SU-DHL-6 (cell line): ENCODE data around the gene NOX5.

Source experiments
- EZH2phosphoT487 ChIP-seq: fragments of 200-600 bp; sonication (generic), shearing (Covaris generic); conservative IDR thresholded peaks from 2 replicates; pipeline ENCODE4 v1.6.1; 2018; ENCODE audit warnings: mild to moderate bottlenecking, antibody characterized with exemption, low read length, moderate library complexity, mixed read lengths
- TF ChIP-seq, protein P1 (sequence below): fragments of 200-600 bp; sonication (generic); IDR thresholded peaks from one replicate; pipeline ENCODE4 v1.5.1; 2017; ENCODE audit warnings: antibody characterized with exemption, mild to moderate bottlenecking, low read length, moderate library complexity; ENCODE audit not compliant: insufficient read depth, poor library complexity, severe bottlenecking

DNA sequence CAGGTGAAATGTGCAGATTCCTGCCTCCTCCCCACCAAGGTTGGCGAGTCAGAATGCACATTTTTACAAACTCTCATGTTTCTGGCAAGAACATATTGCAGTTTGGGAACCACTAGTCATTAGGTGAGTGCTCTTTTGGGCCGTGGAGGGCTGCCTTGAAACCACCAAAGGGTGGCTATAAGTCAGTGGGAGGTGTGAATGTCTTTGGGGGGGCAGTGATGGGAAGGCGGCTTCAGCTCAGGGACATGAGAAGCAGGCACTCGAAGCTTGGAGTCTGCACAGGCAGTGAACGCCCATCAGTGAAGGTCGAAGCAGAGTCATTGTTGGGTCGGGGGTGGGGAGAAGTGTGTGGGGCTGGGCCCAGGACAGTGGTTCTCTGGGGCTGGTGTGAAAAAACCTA lies 1.1 kb downstream of the NOX5 start:
- TF ChIP-seq, protein P1, sequence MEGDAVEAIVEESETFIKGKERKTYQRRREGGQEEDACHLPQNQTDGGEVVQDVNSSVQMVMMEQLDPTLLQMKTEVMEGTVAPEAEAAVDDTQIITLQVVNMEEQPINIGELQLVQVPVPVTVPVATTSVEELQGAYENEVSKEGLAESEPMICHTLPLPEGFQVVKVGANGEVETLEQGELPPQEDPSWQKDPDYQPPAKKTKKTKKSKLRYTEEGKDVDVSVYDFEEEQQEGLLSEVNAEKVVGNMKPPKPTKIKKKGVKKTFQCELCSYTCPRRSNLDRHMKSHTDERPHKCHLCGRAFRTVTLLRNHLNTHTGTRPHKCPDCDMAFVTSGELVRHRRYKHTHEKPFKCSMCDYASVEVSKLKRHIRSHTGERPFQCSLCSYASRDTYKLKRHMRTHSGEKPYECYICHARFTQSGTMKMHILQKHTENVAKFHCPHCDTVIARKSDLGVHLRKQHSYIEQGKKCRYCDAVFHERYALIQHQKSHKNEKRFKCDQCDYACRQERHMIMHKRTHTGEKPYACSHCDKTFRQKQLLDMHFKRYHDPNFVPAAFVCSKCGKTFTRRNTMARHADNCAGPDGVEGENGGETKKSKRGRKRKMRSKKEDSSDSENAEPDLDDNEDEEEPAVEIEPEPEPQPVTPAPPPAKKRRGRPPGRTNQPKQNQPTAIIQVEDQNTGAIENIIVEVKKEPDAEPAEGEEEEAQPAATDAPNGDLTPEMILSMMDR: no peak
- TF ChIP-seq EZH2phosphoT487: no peak
